H1 (cell line): ENCODE data around the gene CAPN13.

Experiments
- CREB1 ChIP-seq: IDR thresholded peaks from 2 replicates; pipeline ENCODE4 v1.6.1; 2012; ENCODE audit warnings: inconsistent platforms
- EZH2 ChIP-seq: fragments of 200-600 bp; sonication (generic); IDR thresholded peaks from 2 replicates; pipeline ENCODE4 v1.7.1; 2012; ENCODE audit warnings: low read depth, mild to moderate bottlenecking, moderate library complexity, low read length, inconsistent platforms; ENCODE audit not compliant: severe bottlenecking
- HDAC6 ChIP-seq: IDR thresholded peaks from one replicate; pipeline ENCODE4 v1.7.1; 2012; ENCODE audit warnings: low read depth, mild to moderate bottlenecking, inconsistent platforms, low read length, moderate library complexity
- JUND ChIP-seq: IDR thresholded peaks from 2 replicates; pipeline ENCODE4 v1.6.1; 2011; ENCODE audit warnings: mild to moderate bottlenecking, improper control_type of control experiment, low read length
- KDM5A ChIP-seq: fragments of 200-600 bp; IDR thresholded peaks from 2 replicates; pipeline ENCODE4 v1.7.1; 2012; ENCODE audit warnings: mild to moderate bottlenecking, low read length, inconsistent platforms, mixed read lengths
- MAFK ChIP-seq: IDR thresholded peaks from 2 replicates; pipeline ENCODE4 v1.6.1; 2012; ENCODE audit warnings: low read depth, mild to moderate bottlenecking, improper control_type of control experiment, low read length
- YY1 ChIP-seq: IDR thresholded peaks from 2 replicates; pipeline ENCODE4 v1.6.1; 2011; ENCODE audit warnings: low read depth, mild to moderate bottlenecking, low read length
- TF ChIP-seq, protein P1 (sequence below), 3 experiments: IDR thresholded peaks; 1 replicate in 2 of 3; 2 replicates in 1 of 3; pipeline versions ENCODE4 v1.5.1 to v1.6.1; 2011; ENCODE audit warnings: low read length in 3 of 3, mild to moderate bottlenecking in 3 of 3, inconsistent platforms in 2 of 3, low read depth in 1 of 3, moderate library complexity in 1 of 3; ENCODE audit not compliant: insufficient read depth in 1 of 3; ENCODE audit errors: control extremely low read depth in 1 of 3

DNA sequence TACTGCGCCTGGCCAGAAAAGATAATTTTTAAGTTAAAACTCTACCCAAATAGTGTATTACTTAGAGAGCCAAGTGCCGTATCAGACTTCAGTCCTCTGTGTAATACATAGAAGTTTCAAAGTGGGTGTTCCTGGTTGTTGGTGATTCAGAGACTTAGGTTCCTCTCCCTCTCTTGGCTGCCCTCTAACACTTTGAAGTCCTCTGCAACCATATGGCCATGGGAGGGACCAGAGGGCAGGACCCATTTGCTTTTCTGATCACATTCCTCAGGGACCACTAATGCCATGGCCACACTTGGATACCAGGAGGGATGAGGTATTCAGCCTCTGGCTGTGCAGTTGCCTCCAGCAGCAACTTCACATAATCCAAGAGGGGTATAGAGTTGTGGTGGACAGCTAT lies 131.5 kb downstream of the CAPN13 start:
- TF ChIP-seq CREB1 (no peak), EZH2 (no peak), JUND (no peak), KDM5A (no peak), HDAC6 (no peak), YY1 (no peak), MAFK (no peak)
- TF ChIP-seq, protein P1, sequence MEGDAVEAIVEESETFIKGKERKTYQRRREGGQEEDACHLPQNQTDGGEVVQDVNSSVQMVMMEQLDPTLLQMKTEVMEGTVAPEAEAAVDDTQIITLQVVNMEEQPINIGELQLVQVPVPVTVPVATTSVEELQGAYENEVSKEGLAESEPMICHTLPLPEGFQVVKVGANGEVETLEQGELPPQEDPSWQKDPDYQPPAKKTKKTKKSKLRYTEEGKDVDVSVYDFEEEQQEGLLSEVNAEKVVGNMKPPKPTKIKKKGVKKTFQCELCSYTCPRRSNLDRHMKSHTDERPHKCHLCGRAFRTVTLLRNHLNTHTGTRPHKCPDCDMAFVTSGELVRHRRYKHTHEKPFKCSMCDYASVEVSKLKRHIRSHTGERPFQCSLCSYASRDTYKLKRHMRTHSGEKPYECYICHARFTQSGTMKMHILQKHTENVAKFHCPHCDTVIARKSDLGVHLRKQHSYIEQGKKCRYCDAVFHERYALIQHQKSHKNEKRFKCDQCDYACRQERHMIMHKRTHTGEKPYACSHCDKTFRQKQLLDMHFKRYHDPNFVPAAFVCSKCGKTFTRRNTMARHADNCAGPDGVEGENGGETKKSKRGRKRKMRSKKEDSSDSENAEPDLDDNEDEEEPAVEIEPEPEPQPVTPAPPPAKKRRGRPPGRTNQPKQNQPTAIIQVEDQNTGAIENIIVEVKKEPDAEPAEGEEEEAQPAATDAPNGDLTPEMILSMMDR (IDR thresholded peaks at IDR 0.05; ENCODE audit: control extremely low read depth in 1 of 3, insufficient read depth in 1 of 3, low read depth in 1 of 3, low read length in 3 of 3), result no peak
